Midbrain (tissue), 1 donor: ENCODE measurements around the gene VDR.

ENCODE experiments used
- DNase-seq: peaks from one replicate; lab custom pipeline; 2025; lab: John Stamatoyannopoulos, UW

VDR gene

DNA sequence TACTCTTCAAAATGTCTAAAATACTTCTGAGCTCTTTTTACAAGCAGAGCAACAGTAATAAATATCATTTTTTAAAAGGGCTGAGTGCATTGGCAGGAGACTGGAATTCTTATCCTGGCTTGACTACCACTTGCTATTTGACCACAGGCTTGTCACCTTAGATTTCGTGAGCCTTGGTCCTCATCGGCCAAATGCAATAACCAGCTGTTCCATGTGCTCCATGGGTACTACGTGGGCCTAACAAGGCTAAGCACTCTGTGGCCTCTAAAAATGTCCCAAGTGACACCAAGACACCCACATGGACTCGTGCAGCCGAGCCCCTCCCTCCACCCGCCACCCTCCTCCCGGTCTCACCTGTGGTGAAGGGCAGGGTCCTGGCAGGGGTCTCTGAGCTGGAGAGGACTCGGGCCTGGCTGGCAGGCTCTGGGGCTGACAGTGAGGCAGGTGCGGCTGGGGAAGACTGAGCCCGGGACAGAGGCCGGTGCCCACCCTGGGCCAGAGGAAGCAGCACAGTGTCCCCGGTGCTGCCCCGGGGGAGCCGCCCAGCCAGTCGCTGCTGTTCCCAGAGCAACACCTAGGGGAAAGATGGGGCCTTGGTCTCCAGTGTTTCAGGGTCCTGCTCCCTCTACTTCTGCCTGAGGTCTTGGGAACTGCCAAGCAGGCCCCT is 111.6 kb downstream of the VDR start:
- no peak for DNase-seq

DNA sequence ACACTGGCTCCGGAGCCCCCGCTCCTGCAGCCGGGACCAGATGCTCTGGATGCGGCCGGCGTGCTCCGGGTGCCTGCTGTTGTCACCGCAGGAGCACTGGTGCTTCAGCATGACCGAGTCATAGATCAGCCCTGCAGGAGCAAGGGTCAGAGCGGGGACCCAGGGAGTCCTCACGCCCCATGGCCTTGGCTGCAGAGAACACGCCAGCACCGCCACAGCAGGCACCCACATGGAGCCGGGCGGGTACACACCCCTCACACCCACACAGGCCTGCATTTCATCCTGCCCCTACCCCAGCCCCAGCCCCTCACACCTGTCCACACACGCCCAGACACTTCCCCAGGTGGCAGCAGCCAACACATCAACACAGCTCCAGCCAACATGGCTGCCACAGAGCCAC is 112.9 kb downstream of the VDR start:
- no peak for DNase-seq
